OCI-LY1 (cell line): ENCODE results near the gene SLC40A1.

Source experiments
- H2AFZ ChIP-seq: fragments of 200-600 bp; sonication (generic), shearing (Covaris generic); 2 replicates; pipeline ENCODE4 v1.6.0; 2014; ENCODE audit warnings: antibody characterized with exemption, mild to moderate bottlenecking, low read length
- H3F3A ChIP-seq: fragments of 200-600 bp; sonication (generic), shearing (Covaris generic); 2 replicates; pipeline ENCODE4 v1.6.0; 2014; ENCODE audit warnings: mild to moderate bottlenecking, antibody characterized with exemption, low read length, moderate library complexity; ENCODE audit not compliant: insufficient read depth
- H3K27ac ChIP-seq: fragments of 200-600 bp; sonication (generic); 2 replicates; pipeline ENCODE4 v1.5.1; 2014; ENCODE audit warnings: low read length, mixed run types, mild to moderate bottlenecking, low read depth; ENCODE audit not compliant: poor library complexity, severe bottlenecking
- H3K27me3 ChIP-seq: fragments of 200-600 bp; sonication (generic); 2 replicates; pipeline ENCODE4 v1.6.0; 2014; ENCODE audit warnings: antibody characterized with exemption, mild to moderate bottlenecking, low read length, moderate library complexity; ENCODE audit not compliant: insufficient read depth
- H3K36me3 ChIP-seq: fragments of 200-600 bp; sonication (generic); 2 replicates; pipeline ENCODE4 v1.6.1; 2014; ENCODE audit warnings: mild to moderate bottlenecking, antibody characterized with exemption, low read length, moderate library complexity, mixed read lengths; ENCODE audit not compliant: insufficient read depth
- H3K4me1 ChIP-seq: fragments of 200-600 bp; sonication (generic); 2 replicates; pipeline ENCODE4 v1.5.1; 2014; ENCODE audit warnings: mild to moderate bottlenecking, low read length, moderate library complexity; ENCODE audit not compliant: insufficient read depth, severe bottlenecking
- H3K4me2 ChIP-seq: fragments of 200-600 bp; sonication (generic), shearing (Covaris generic); 2 replicates; pipeline ENCODE4 v1.6.1; 2014; ENCODE audit warnings: low read length
- H3K4me3 ChIP-seq: fragments of 200-600 bp; sonication (generic); 2 replicates; pipeline ENCODE4 v1.5.1; 2014; ENCODE audit warnings: low read length, low read depth, mild to moderate bottlenecking, mixed read lengths; ENCODE audit not compliant: poor library complexity, severe bottlenecking
- H3K79me2 ChIP-seq: fragments of 200-600 bp; shearing (Covaris generic); 2 replicates; pipeline ENCODE4 v1.6.1; 2016; ENCODE audit warnings: mixed run types, low read length, mixed read lengths; ENCODE audit not compliant: insufficient read depth
- H3K9ac ChIP-seq: fragments of 200-600 bp; sonication (generic), shearing (Covaris generic); 2 replicates; pipeline ENCODE4 v1.6.1; 2014; ENCODE audit warnings: mild to moderate bottlenecking, low read length, mixed read lengths
- H3K9me2 ChIP-seq: fragments of 200-600 bp; sonication (generic), shearing (Covaris generic); 2 replicates; pipeline ENCODE4 v1.6.1; 2014; ENCODE audit warnings: low read depth, mild to moderate bottlenecking, low read length, mixed read lengths
- H3K9me3 ChIP-seq: fragments of 200-600 bp; shearing (Covaris generic); 2 replicates; pipeline ENCODE4 v1.6.1; 2014; ENCODE audit warnings: low read length, mixed read lengths
- H4K20me1 ChIP-seq: fragments of 200-600 bp; sonication (generic), shearing (Covaris generic); 2 replicates; pipeline ENCODE4 v1.6.0; 2016; ENCODE audit warnings: mild to moderate bottlenecking, low read length; ENCODE audit not compliant: insufficient read depth
- EZH2 ChIP-seq: fragments of 200-600 bp; sonication (generic), shearing (Covaris generic); IDR thresholded peaks from 2 replicates; pipeline ENCODE4 v1.8.0; 2017; ENCODE audit warnings: borderline replicate concordance, mixed run types, mild to moderate bottlenecking, antibody characterized with exemption, low read length, moderate library complexity, mixed read lengths
- TF ChIP-seq, protein P1 (sequence below): fragments of 200-600 bp; sonication (generic), shearing (Covaris generic); IDR thresholded peaks from 2 replicates; pipeline ENCODE4 v1.5.1; 2017; ENCODE audit warnings: mild to moderate bottlenecking, antibody characterized with exemption, low read length, moderate library complexity, mixed read lengths

Gene SLC40A1

DNA sequence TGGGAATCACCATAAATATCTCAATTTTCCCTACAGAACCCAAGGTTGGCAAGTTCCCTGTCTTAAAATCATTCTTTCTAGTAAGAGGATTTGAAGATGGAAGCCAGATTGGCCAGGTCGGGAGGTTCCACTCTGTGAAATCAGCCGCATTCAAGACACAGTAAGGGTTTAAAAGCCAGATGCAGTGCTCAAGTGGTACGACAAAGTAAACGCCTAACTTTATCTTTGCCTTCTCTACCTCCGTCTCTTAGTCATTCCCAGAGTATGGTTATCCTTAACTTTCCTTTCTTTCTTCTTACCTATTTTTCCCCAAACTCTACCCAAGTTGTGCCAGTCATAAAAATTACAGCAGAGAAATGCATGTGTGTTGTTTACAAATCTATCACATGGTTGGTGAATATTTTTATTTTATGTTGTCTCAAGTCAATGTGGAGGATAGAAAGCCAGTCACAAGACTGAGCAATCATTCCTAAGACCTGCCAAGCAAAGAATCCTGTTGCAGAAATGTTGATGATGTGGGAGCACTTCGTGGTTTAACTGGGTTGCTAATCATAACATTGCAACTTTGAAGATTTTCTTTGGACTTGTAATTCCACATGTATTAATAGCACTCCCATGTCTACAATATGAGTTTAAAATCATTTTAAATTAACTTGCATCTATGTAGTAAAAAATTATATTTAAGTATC is 62.6 kb downstream of the SLC40A1 start:
- Histone ChIP-seq H2AFZ (no peak overlapping the region), H3K4me1 (no peaks in the 10 kb centered on the region), H4K20me1 (no peaks in the 10 kb centered on the region), H3F3A (no peaks in the 10 kb centered on the region), H3K4me3 (no peak overlapping the region), H3K4me2 (no peak overlapping the region), H3K9me3 (no peaks in the 10 kb centered on the region), H3K27ac (no peak overlapping the region), H3K9ac (no peak overlapping the region), H3K9me2 (no peaks in the 10 kb centered on the region), H3K27me3 (no peaks in the 10 kb centered on the region), H3K36me3 (no peaks in the 10 kb centered on the region), H3K79me2 (no peaks in the 10 kb centered on the region)
- TF ChIP-seq EZH2: no peak
- TF ChIP-seq, protein P1, sequence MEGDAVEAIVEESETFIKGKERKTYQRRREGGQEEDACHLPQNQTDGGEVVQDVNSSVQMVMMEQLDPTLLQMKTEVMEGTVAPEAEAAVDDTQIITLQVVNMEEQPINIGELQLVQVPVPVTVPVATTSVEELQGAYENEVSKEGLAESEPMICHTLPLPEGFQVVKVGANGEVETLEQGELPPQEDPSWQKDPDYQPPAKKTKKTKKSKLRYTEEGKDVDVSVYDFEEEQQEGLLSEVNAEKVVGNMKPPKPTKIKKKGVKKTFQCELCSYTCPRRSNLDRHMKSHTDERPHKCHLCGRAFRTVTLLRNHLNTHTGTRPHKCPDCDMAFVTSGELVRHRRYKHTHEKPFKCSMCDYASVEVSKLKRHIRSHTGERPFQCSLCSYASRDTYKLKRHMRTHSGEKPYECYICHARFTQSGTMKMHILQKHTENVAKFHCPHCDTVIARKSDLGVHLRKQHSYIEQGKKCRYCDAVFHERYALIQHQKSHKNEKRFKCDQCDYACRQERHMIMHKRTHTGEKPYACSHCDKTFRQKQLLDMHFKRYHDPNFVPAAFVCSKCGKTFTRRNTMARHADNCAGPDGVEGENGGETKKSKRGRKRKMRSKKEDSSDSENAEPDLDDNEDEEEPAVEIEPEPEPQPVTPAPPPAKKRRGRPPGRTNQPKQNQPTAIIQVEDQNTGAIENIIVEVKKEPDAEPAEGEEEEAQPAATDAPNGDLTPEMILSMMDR: no peak

DNA sequence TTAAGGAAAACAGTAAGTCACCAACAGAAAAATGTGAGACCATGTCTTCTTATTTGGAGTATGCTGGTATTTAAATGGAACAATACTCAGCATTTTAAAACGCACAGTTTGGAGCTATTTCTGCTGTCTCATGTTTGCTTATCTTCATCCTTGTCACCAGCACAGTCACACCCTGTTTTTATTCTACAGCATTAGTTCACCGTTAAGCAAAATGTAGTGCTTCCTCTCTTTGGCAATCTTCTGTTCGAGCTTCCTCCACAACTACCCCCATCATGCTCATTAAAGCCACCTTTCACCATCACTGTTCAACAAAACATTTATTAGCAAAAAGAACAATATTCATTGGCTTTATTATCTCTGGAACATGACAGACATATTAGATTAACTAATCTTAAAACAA is 64.0 kb downstream of the SLC40A1 start:
- Histone ChIP-seq H3K4me2 (no peak overlapping the region), H3K9me3 (no peaks in the 10 kb centered on the region), H3K9ac (no peak overlapping the region), H4K20me1 (no peaks in the 10 kb centered on the region), H3K27ac (no peak overlapping the region), H3K4me1 (no peaks in the 10 kb centered on the region), H2AFZ (no peak overlapping the region), H3K36me3 (no peaks in the 10 kb centered on the region), H3K9me2 (no peaks in the 10 kb centered on the region), H3K79me2 (no peaks in the 10 kb centered on the region), H3K27me3 (no peaks in the 10 kb centered on the region), H3K4me3 (no peak overlapping the region), H3F3A (no peaks in the 10 kb centered on the region)
- TF ChIP-seq, protein P1: no peak
- TF ChIP-seq EZH2: no peak

DNA sequence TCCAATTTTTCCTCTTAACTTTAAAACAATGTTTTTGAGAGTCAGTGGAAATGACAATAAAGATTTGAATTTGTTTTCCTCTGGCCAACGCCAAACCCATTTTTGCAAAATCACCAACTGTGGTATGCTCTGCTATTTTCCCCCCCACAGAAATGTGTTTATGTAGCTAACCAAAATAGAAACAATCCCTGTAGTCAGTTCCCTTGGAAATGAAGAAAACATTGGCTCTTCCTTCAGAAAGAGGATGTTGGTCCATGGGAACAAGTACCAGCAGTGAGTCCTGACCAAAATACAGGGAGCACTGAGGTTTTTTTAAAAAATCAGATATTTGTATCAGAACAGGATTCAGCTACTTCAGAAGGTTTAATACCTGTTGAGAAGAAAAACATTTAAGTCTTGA is 65.3 kb downstream of the SLC40A1 start:
- Histone ChIP-seq H2AFZ (no peak overlapping the region), H3K27ac (no peak overlapping the region)

More for the DNA sequence above, 65.3 kb downstream of the SLC40A1 start:
- no peaks in the 10 kb centered on the region for H3K4me1 ChIP-seq
- no peaks in the 10 kb centered on the region for H4K20me1 ChIP-seq
- no peaks in the 10 kb centered on the region for H3K9me2 ChIP-seq
- no peaks in the 10 kb centered on the region for H3K79me2 ChIP-seq
- no peak overlapping the region for H3K4me3 ChIP-seq
- H3F3A ChIP-seq: no peaks in the 10 kb centered on the region
- no peaks in the 10 kb centered on the region for H3K27me3 ChIP-seq
- H3K9ac ChIP-seq: no peak overlapping the region
- no peaks in the 10 kb centered on the region for H3K9me3 ChIP-seq
- TF ChIP-seq, protein P1: no peak
- TF ChIP-seq EZH2: no peak
- no peaks in the 10 kb centered on the region for H3K36me3 ChIP-seq
- no peak overlapping the region for H3K4me2 ChIP-seq
